HEK293 (cell line): ENCODE data around the gene BDH1.

Experiments
- HOXC10 ChIP-seq: sonication (generic); formaldehyde crosslinking; IDR thresholded peaks from 2 replicates; pipeline ENCODE4 v1.8.1; 2023; ENCODE audit warnings: mild to moderate bottlenecking, missing genetic modification reagents
- ZBTB7A ChIP-seq: fragments of 450-650 bp; formaldehyde crosslinking; IDR thresholded peaks from 2 replicates; pipeline ENCODE4 v1.5.1; 2016; ENCODE audit warnings: low read depth, missing biosample characterization, missing genetic modification characterization
- ZBTB8A ChIP-seq: fragments of 450-650 bp; formaldehyde crosslinking; IDR thresholded peaks from 2 replicates; pipeline ENCODE4 v1.5.1; 2016; ENCODE audit warnings: missing biosample characterization, missing genetic modification characterization
- ZNF140 ChIP-seq: fragments of 450-650 bp; formaldehyde crosslinking; IDR thresholded peaks from 2 replicates; pipeline ENCODE4 v1.5.1; 2016; ENCODE audit warnings: missing biosample characterization, missing genetic modification characterization
- ZNF174 ChIP-seq: fragments of 450-650 bp; formaldehyde crosslinking; IDR thresholded peaks from 2 replicates; pipeline ENCODE4 v1.5.0; 2017; ENCODE audit warnings: missing biosample characterization, mild to moderate bottlenecking, missing genetic modification characterization
- ZNF175 ChIP-seq: fragments of 450-650 bp; formaldehyde crosslinking; IDR thresholded peaks from 2 replicates; pipeline ENCODE4 v1.5.1; 2016; ENCODE audit warnings: missing biosample characterization, missing genetic modification characterization
- ZNF223 ChIP-seq: fragments of 450-650 bp; formaldehyde crosslinking; IDR thresholded peaks from 2 replicates; pipeline ENCODE4 v1.5.1; 2016; ENCODE audit warnings: missing biosample characterization, missing genetic modification characterization
- ZNF239 ChIP-seq: fragments of 450-650 bp; formaldehyde crosslinking; IDR thresholded peaks from 2 replicates; pipeline ENCODE4 v1.5.1; 2016; ENCODE audit warnings: missing biosample characterization, missing genetic modification characterization
- ZNF311 ChIP-seq: fragments of 450-650 bp; formaldehyde crosslinking; IDR thresholded peaks from 2 replicates; pipeline ENCODE4 v1.5.1; 2017; ENCODE audit warnings: missing biosample characterization, missing genetic modification characterization, borderline replicate concordance
- ZNF324 ChIP-seq: fragments of 450-650 bp; formaldehyde crosslinking; IDR thresholded peaks from 2 replicates; pipeline ENCODE4 v1.5.1; 2016; ENCODE audit warnings: missing biosample characterization, missing genetic modification characterization
- ZNF335 ChIP-seq: fragments of 450-650 bp; formaldehyde crosslinking; conservative IDR thresholded peaks from 2 replicates; pipeline ENCODE4 v1.5.1; 2016; ENCODE audit warnings: missing biosample characterization, missing genetic modification characterization
- ZNF394 ChIP-seq: fragments of 450-650 bp; formaldehyde crosslinking; IDR thresholded peaks from 2 replicates; pipeline ENCODE4 v1.5.1; 2016; ENCODE audit warnings: missing biosample characterization, missing genetic modification characterization, mild to moderate bottlenecking, moderate library complexity, borderline replicate concordance
- ZNF521 ChIP-seq: fragments of 450-650 bp; formaldehyde crosslinking; IDR thresholded peaks from 2 replicates; pipeline ENCODE4 v1.5.1; 2017; ENCODE audit warnings: missing biosample characterization, mild to moderate bottlenecking, missing genetic modification characterization
- ZNF596 ChIP-seq: fragments of 450-650 bp; IDR thresholded peaks from 2 replicates; pipeline ENCODE4 v1.5.0; 2018; ENCODE audit warnings: missing biosample characterization, mild to moderate bottlenecking, missing genetic modification characterization, moderate library complexity
- ZNF624 ChIP-seq: fragments of 450-650 bp; formaldehyde crosslinking; IDR thresholded peaks from 2 replicates; pipeline ENCODE4 v1.5.1; 2017; ENCODE audit warnings: missing biosample characterization, missing genetic modification characterization
- ZNF626 ChIP-seq: fragments of 450-650 bp; sonication (Bioruptor Pico); formaldehyde crosslinking; IDR thresholded peaks from 2 replicates; pipeline ENCODE4 v1.5.1; 2018; ENCODE audit warnings: missing biosample characterization, missing genetic modification characterization, inconsistent platforms
- ZNF843 ChIP-seq: fragments of 450-650 bp; formaldehyde crosslinking; IDR thresholded peaks from 2 replicates; pipeline ENCODE4 v1.5.1; 2016; ENCODE audit warnings: missing biosample characterization, missing genetic modification characterization
- ZSCAN30 ChIP-seq: fragments of 450-650 bp; IDR thresholded peaks from 2 replicates; pipeline ENCODE4 v1.5.1; 2018; ENCODE audit warnings: missing biosample characterization, mild to moderate bottlenecking, missing genetic modification characterization, moderate library complexity
- TF ChIP-seq, protein P1 (sequence below): fragments of 450-650 bp; formaldehyde crosslinking; IDR thresholded peaks from 2 replicates; pipeline ENCODE4 v1.5.1; 2016; ENCODE audit warnings: missing biosample characterization, missing genetic modification characterization, borderline replicate concordance
- TF ChIP-seq, protein P2 (sequence below): fragments of 450-650 bp; formaldehyde crosslinking; IDR thresholded peaks from 2 replicates; pipeline ENCODE4 v1.5.1; 2016; ENCODE audit warnings: missing biosample characterization, missing genetic modification characterization
- TF ChIP-seq, protein P3 (sequence below): fragments of 450-650 bp; formaldehyde crosslinking; IDR thresholded peaks from 2 replicates; pipeline ENCODE4 v1.5.0; 2017; ENCODE audit warnings: missing biosample characterization, missing genetic modification characterization, borderline replicate concordance
- TF ChIP-seq, protein P4 (sequence below): IDR thresholded peaks from 2 replicates; pipeline ENCODE4 v1.6.1; 2011; ENCODE audit warnings: mild to moderate bottlenecking, low read depth, low read length, borderline replicate concordance
- TF ChIP-seq, protein P5 (sequence below): fragments of 450-650 bp; formaldehyde crosslinking; IDR thresholded peaks from 2 replicates; pipeline ENCODE4 v1.5.1; 2016; ENCODE audit warnings: missing biosample characterization, missing genetic modification characterization
- TF ChIP-seq, protein P6 (sequence below): fragments of 450-650 bp; formaldehyde crosslinking; optimal IDR thresholded peaks from 2 replicates; pipeline ENCODE3; 2016; ENCODE audit warnings: missing biosample characterization, mild to moderate bottlenecking, missing genetic modification characterization
- TF ChIP-seq, protein P7 (sequence below): fragments of 450-650 bp; IDR thresholded peaks from 2 replicates; pipeline ENCODE4 v1.5.1; 2018; ENCODE audit warnings: missing biosample characterization, mild to moderate bottlenecking, missing genetic modification characterization
- TF ChIP-seq, protein P8 (sequence below): fragments of 450-650 bp; formaldehyde crosslinking; IDR thresholded peaks from 2 replicates; pipeline ENCODE4 v1.5.1; 2016; ENCODE audit warnings: missing biosample characterization, missing genetic modification characterization

The BDH1 gene

DNA sequence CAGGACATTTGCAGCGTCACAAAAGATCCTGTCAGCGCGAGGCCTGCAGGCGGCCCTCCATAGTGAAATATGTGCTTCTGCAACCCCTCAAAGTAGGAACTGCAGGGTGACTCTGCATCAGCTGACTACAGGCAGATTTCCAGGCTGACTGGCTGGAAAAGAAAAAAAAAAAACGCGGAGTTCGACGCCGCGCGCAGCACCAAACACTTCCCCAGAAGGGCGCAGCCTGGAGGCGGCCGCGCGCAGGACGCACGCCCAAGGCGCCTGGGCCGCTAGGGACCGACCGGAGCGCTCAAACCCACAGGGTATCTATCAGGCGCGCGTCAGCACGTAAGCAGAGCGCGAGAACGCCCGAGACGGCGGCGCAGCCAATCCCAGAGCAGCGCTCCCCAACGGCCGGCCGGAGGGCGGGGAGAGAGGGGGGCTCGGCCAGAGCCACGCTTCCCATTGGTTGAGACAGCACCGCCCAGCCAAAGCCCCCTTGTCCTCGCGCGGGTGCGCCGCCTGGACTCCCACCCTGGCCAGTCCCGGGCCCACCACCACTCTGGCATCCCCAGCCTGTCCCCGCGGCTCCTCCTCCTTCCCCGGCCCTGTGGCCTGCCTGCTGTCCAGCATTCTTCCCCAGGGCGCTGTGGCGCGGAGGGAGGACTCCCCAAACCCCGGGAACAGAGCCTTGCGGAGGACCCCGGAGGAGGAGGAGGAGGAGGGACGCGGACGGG, 1.0 kb downstream of the BDH1 start (continued):
- TF ChIP-seq, protein P1, sequence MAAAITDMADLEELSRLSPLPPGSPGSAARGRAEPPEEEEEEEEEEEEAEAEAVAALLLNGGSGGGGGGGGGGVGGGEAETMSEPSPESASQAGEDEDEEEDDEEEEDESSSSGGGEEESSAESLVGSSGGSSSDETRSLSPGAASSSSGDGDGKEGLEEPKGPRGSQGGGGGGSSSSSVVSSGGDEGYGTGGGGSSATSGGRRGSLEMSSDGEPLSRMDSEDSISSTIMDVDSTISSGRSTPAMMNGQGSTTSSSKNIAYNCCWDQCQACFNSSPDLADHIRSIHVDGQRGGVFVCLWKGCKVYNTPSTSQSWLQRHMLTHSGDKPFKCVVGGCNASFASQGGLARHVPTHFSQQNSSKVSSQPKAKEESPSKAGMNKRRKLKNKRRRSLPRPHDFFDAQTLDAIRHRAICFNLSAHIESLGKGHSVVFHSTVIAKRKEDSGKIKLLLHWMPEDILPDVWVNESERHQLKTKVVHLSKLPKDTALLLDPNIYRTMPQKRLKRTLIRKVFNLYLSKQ: no peak
- TF ChIP-seq ZNF394 (tag by site-specific recombination) (no peak), ZSCAN30 (no peak), ZNF626 (tag by site-specific recombination) (no peak), ZNF596 (no peak), ZNF239 (tag by site-specific recombination) (no peak), ZNF174 (no peak), ZNF624 (tag by site-specific recombination) (no peak), ZNF223 (tag by site-specific recombination) (0 out of 2 replicates have a peak, but pooled peaks have one; percentile 77), ZBTB8A (tag by site-specific recombination) (peak; percentile 90), ZNF521 (no peak), ZNF140 (tag by site-specific recombination) (no peak), ZBTB7A (tag by site-specific recombination) (0 out of 2 replicates have a peak, but pooled peaks have one; percentile 34), HOXC10 (CRISPR knock-in tag) (no peak), ZNF335 (tag by site-specific recombination) (peak; percentile 74), ZNF175 (tag by site-specific recombination) (no peak), ZNF843 (tag by site-specific recombination) (no peak), ZNF324 (tag by site-specific recombination) (no peak), ZNF311 (tag by site-specific recombination) (no peak)
- TF ChIP-seq, protein P2, sequence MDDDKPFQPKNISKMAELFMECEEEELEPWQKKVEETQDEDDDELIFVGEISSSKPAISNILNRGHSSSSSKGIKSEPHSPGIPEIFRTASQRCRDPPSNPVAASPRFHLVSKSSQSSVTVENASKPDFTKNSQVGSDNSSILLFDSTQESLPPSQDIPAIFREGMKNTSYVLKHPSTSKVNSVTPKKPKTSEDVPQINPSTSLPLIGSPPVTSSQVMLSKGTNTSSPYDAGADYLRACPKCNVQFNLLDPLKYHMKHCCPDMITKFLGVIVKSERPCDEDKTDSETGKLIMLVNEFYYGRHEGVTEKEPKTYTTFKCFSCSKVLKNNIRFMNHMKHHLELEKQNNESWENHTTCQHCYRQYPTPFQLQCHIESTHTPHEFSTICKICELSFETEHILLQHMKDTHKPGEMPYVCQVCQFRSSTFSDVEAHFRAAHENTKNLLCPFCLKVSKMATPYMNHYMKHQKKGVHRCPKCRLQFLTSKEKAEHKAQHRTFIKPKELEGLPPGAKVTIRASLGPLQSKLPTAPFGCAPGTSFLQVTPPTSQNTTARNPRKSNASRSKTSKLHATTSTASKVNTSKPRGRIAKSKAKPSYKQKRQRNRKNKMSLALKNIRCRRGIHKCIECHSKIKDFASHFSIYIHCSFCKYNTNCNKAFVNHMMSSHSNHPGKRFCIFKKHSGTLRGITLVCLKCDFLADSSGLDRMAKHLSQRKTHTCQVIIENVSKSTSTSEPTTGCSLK (tag by site-specific recombination): no peak
- TF ChIP-seq, protein P3, sequence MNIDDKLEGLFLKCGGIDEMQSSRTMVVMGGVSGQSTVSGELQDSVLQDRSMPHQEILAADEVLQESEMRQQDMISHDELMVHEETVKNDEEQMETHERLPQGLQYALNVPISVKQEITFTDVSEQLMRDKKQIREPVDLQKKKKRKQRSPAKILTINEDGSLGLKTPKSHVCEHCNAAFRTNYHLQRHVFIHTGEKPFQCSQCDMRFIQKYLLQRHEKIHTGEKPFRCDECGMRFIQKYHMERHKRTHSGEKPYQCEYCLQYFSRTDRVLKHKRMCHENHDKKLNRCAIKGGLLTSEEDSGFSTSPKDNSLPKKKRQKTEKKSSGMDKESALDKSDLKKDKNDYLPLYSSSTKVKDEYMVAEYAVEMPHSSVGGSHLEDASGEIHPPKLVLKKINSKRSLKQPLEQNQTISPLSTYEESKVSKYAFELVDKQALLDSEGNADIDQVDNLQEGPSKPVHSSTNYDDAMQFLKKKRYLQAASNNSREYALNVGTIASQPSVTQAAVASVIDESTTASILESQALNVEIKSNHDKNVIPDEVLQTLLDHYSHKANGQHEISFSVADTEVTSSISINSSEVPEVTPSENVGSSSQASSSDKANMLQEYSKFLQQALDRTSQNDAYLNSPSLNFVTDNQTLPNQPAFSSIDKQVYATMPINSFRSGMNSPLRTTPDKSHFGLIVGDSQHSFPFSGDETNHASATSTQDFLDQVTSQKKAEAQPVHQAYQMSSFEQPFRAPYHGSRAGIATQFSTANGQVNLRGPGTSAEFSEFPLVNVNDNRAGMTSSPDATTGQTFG (tag by site-specific recombination): no peak
- TF ChIP-seq, protein P4, sequence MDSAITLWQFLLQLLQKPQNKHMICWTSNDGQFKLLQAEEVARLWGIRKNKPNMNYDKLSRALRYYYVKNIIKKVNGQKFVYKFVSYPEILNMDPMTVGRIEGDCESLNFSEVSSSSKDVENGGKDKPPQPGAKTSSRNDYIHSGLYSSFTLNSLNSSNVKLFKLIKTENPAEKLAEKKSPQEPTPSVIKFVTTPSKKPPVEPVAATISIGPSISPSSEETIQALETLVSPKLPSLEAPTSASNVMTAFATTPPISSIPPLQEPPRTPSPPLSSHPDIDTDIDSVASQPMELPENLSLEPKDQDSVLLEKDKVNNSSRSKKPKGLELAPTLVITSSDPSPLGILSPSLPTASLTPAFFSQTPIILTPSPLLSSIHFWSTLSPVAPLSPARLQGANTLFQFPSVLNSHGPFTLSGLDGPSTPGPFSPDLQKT: no peak
- TF ChIP-seq, protein P5, sequence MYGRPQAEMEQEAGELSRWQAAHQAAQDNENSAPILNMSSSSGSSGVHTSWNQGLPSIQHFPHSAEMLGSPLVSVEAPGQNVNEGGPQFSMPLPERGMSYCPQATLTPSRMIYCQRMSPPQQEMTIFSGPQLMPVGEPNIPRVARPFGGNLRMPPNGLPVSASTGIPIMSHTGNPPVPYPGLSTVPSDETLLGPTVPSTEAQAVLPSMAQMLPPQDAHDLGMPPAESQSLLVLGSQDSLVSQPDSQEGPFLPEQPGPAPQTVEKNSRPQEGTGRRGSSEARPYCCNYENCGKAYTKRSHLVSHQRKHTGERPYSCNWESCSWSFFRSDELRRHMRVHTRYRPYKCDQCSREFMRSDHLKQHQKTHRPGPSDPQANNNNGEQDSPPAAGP (tag by site-specific recombination): no peak
- TF ChIP-seq, protein P6, sequence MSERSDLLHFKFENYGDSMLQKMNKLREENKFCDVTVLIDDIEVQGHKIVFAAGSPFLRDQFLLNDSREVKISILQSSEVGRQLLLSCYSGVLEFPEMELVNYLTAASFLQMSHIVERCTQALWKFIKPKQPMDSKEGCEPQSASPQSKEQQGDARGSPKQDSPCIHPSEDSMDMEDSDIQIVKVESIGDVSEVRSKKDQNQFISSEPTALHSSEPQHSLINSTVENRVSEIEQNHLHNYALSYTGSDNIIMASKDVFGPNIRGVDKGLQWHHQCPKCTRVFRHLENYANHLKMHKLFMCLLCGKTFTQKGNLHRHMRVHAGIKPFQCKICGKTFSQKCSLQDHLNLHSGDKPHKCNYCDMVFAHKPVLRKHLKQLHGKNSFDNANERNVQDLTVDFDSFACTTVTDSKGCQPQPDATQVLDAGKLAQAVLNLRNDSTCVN (tag by site-specific recombination): peak; percentile 85
- TF ChIP-seq, protein P7, sequence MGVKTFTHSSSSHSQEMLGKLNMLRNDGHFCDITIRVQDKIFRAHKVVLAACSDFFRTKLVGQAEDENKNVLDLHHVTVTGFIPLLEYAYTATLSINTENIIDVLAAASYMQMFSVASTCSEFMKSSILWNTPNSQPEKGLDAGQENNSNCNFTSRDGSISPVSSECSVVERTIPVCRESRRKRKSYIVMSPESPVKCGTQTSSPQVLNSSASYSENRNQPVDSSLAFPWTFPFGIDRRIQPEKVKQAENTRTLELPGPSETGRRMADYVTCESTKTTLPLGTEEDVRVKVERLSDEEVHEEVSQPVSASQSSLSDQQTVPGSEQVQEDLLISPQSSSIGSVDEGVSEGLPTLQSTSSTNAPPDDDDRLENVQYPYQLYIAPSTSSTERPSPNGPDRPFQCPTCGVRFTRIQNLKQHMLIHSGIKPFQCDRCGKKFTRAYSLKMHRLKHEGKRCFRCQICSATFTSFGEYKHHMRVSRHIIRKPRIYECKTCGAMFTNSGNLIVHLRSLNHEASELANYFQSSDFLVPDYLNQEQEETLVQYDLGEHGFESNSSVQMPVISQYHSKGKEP (tag by site-specific recombination): no peak
- TF ChIP-seq, protein P8, sequence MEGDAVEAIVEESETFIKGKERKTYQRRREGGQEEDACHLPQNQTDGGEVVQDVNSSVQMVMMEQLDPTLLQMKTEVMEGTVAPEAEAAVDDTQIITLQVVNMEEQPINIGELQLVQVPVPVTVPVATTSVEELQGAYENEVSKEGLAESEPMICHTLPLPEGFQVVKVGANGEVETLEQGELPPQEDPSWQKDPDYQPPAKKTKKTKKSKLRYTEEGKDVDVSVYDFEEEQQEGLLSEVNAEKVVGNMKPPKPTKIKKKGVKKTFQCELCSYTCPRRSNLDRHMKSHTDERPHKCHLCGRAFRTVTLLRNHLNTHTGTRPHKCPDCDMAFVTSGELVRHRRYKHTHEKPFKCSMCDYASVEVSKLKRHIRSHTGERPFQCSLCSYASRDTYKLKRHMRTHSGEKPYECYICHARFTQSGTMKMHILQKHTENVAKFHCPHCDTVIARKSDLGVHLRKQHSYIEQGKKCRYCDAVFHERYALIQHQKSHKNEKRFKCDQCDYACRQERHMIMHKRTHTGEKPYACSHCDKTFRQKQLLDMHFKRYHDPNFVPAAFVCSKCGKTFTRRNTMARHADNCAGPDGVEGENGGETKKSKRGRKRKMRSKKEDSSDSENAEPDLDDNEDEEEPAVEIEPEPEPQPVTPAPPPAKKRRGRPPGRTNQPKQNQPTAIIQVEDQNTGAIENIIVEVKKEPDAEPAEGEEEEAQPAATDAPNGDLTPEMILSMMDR (tag by site-specific recombination): peak; percentile 60
